SU-DHL-6 (cell line): ENCODE data around the gene CARD11.

Experiments
- H2AFZ ChIP-seq: fragments of 200-600 bp; sonication (generic); 2 replicates; pipeline ENCODE4 v1.6.1; 2014; ENCODE audit warnings: low read depth, mild to moderate bottlenecking, moderate library complexity, mixed read lengths, antibody characterized with exemption, low read length; ENCODE audit not compliant: severe bottlenecking
- H3F3A ChIP-seq: fragments of 200-600 bp; shearing (Covaris generic); 2 replicates; pipeline ENCODE4 v1.6.0; 2016; ENCODE audit warnings: antibody characterized with exemption, mild to moderate bottlenecking; ENCODE audit not compliant: insufficient read depth
- H3K27ac ChIP-seq: fragments of 200-600 bp; sonication (generic); 2 replicates; pipeline ENCODE4 v1.5.1; 2016; ENCODE audit warnings: low read depth, mild to moderate bottlenecking, low read length, moderate library complexity, mixed read lengths
- H3K27me3 ChIP-seq: fragments of 200-600 bp; sonication (generic), shearing (Covaris generic); 2 replicates; pipeline ENCODE4 v1.6.0; 2014; ENCODE audit warnings: mild to moderate bottlenecking, low read length
- H3K36me3 ChIP-seq: fragments of 200-600 bp; sonication (generic); 2 replicates; pipeline ENCODE4 v1.6.1; 2014; ENCODE audit warnings: mild to moderate bottlenecking, low read length, mixed read lengths
- H3K4me2 ChIP-seq: fragments of 300-600, 200-600 bp; shearing (Covaris generic), sonication (generic); 2 replicates; pipeline ENCODE4 v1.6.0; 2014; ENCODE audit warnings: low read length, low read depth, mild to moderate bottlenecking; ENCODE audit not compliant: poor library complexity, severe bottlenecking
- H3K4me3 ChIP-seq: fragments of 200-600 bp; sonication (generic); 2 replicates; pipeline ENCODE4 v1.5.1; 2014; ENCODE audit warnings: antibody characterized with exemption, low read length, mild to moderate bottlenecking, mixed read lengths; ENCODE audit not compliant: insufficient read depth, poor library complexity, severe bottlenecking
- H3K79me2 ChIP-seq: fragments of 200-600 bp; sonication (generic); 2 replicates; pipeline ENCODE4 v1.6.1; 2014; ENCODE audit warnings: mild to moderate bottlenecking, low read length, moderate library complexity; ENCODE audit not compliant: insufficient read depth
- H3K9ac ChIP-seq: fragments of 200-600 bp; sonication (generic); 2 replicates; pipeline ENCODE4 v1.7.0; 2014; ENCODE audit warnings: mild to moderate bottlenecking, low read length
- H3K9me2 ChIP-seq: fragments of 200-600 bp; sonication (generic); replicated peaks from 2 replicates; pipeline ENCODE4 v1.6.1; 2014; ENCODE audit warnings: low read length; ENCODE audit not compliant: insufficient read depth
- H3K9me3 ChIP-seq: fragments of 200-600 bp; sonication (generic); 2 replicates; pipeline ENCODE4 v1.6.1; 2014; ENCODE audit warnings: low read length, mixed read lengths; ENCODE audit not compliant: insufficient read depth
- H4K20me1 ChIP-seq: fragments of 200-600 bp; sonication (generic); 2 replicates; pipeline ENCODE4 v1.6.1; 2014; ENCODE audit warnings: low read depth, mild to moderate bottlenecking, antibody characterized with exemption, low read length, moderate library complexity, mixed read lengths
- EZH2phosphoT487 ChIP-seq: fragments of 200-600 bp; sonication (generic), shearing (Covaris generic); conservative IDR thresholded peaks from 2 replicates; pipeline ENCODE4 v1.6.1; 2018; ENCODE audit warnings: mild to moderate bottlenecking, antibody characterized with exemption, low read length, moderate library complexity, mixed read lengths
- TF ChIP-seq, protein P1 (sequence below): fragments of 200-600 bp; sonication (generic); IDR thresholded peaks from one replicate; pipeline ENCODE4 v1.5.1; 2017; ENCODE audit warnings: antibody characterized with exemption, mild to moderate bottlenecking, low read length, moderate library complexity; ENCODE audit not compliant: insufficient read depth, poor library complexity, severe bottlenecking

CARD11 gene

DNA sequence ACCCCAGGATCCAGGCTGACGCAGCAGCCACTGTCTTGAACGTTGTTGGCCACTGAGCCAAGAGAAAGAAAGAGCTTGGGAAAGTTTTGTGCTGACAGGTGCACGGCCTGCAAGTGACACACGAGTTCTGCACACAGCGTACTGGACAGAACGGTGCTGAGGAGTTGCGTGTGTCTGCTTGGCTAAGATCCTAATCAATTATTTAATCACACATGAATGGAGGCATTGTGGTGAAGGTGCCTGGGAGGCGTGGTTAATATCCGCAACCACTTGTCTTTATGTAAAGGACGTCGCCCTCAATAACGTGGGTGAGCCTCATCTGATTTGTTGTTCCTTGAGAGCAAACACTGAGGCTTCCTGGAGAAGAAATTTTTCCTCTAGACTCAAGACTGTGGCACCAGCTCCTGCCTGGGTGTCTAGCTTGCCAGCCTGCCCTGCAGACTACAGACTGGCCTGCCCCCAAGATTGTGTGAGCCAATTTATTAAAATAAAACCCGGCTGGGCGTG, 183.0 kb downstream of the CARD11 start:
- no peaks in the 10 kb centered on the region for H3K9me2 ChIP-seq
- H3K9ac ChIP-seq, result no peak overlapping the region
- no peaks in the 10 kb centered on the region for H3K9me3 ChIP-seq
- no peaks in the 10 kb centered on the region for H3K79me2 ChIP-seq
- no peak for TF ChIP-seq EZH2phosphoT487
- TF ChIP-seq, protein P1, sequence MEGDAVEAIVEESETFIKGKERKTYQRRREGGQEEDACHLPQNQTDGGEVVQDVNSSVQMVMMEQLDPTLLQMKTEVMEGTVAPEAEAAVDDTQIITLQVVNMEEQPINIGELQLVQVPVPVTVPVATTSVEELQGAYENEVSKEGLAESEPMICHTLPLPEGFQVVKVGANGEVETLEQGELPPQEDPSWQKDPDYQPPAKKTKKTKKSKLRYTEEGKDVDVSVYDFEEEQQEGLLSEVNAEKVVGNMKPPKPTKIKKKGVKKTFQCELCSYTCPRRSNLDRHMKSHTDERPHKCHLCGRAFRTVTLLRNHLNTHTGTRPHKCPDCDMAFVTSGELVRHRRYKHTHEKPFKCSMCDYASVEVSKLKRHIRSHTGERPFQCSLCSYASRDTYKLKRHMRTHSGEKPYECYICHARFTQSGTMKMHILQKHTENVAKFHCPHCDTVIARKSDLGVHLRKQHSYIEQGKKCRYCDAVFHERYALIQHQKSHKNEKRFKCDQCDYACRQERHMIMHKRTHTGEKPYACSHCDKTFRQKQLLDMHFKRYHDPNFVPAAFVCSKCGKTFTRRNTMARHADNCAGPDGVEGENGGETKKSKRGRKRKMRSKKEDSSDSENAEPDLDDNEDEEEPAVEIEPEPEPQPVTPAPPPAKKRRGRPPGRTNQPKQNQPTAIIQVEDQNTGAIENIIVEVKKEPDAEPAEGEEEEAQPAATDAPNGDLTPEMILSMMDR, result no peak
- H3K4me3 ChIP-seq, result no peak overlapping the region
- no peak overlapping the region for H2AFZ ChIP-seq
- H4K20me1 ChIP-seq, result no peaks in the 10 kb centered on the region
- H3K4me2 ChIP-seq, result no peak overlapping the region
- no peak overlapping the region for H3K27ac ChIP-seq
- H3F3A ChIP-seq, result no peaks in the 10 kb centered on the region
- H3K36me3 ChIP-seq, result no peaks in the 10 kb centered on the region
- H3K27me3 ChIP-seq, result no peaks in the 10 kb centered on the region

DNA sequence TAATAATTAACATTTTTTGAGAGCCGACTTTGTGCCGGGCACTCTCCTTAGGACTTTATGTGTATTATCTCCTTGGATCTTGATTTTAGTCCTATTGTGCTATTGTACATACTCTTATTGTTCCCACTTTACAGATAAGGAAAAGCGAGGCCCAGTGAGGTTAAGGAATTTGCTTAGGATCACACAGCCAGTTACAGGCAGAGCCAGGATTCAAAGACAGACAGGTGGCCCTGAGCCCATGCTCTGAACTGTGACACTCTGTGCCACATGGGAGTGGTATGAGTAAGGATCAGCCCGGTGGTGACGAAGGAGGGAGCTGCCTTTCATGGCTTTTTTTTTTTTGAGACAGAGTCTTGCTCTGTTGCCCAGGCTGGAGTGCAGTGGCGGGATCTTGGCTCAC, 183.7 kb downstream of the CARD11 start:
- Histone ChIP-seq H4K20me1 (no peaks in the 10 kb centered on the region), H3K79me2 (no peaks in the 10 kb centered on the region), H3K9me2 (no peaks in the 10 kb centered on the region), H3K36me3 (no peaks in the 10 kb centered on the region), H3K27ac (no peak overlapping the region), H3K4me3 (no peak overlapping the region), H3K4me2 (no peak overlapping the region), H2AFZ (no peak overlapping the region), H3K9ac (no peak overlapping the region), H3F3A (no peaks in the 10 kb centered on the region), H3K9me3 (no peaks in the 10 kb centered on the region), H3K27me3 (no peaks in the 10 kb centered on the region)
- TF ChIP-seq, protein P1, result no peak

DNA sequence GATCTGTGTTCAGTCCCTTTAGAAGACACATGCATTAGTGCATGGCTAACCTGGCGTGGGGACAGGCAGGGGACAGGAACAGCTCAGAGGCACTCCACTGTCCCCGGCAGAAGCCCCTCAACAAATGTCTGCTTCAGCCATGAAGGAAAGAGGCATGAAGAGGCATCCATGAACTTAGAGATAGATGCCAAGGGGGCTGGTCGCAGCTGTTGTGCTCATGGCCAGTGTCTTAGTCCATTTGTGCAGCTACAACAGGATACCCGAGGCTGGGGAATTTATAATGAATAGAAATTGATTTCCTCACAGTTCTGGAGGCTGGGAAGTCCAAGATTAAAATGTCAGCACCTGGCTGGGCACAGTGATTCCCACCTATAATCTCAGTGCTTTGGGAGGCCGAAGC, 185.0 kb downstream of the CARD11 start:
- TF ChIP-seq, protein P1, result no peak
- no peak for TF ChIP-seq EZH2phosphoT487
- no peak overlapping the region for H3K27ac ChIP-seq
- H3K9ac ChIP-seq, result no peak overlapping the region

More for the DNA sequence above, 185.0 kb downstream of the CARD11 start:
- no peaks in the 10 kb centered on the region for H3F3A ChIP-seq
- no peak overlapping the region for H2AFZ ChIP-seq
- H3K9me2 ChIP-seq, result no peaks in the 10 kb centered on the region
- no peak overlapping the region for H3K4me3 ChIP-seq
- no peaks in the 10 kb centered on the region for H3K79me2 ChIP-seq
- no peaks in the 10 kb centered on the region for H3K9me3 ChIP-seq
- H3K27me3 ChIP-seq, result no peaks in the 10 kb centered on the region
- H3K36me3 ChIP-seq, result no peaks in the 10 kb centered on the region
- H3K4me2 ChIP-seq, result no peak overlapping the region
- H4K20me1 ChIP-seq, result no peaks in the 10 kb centered on the region
